ENCODE results near the gene CDH13.

- TF ChIP-seq CTCF (conservative IDR thresholded peaks at IDR 0.05 in 1 of 2, IDR thresholded peaks at IDR 0.05 in 1 of 2; ENCODE audit: low read depth in 1 of 2, low read length in 2 of 2) = no peak
- TF ChIP-seq EZH2 (IDR thresholded peaks at IDR 0.05; ENCODE audit: low read length, missing control alignments) = no peak
Measured at GRCh38 chr16:82612263-82612662, 14.5 kb upstream of the CDH13 start.

All from fibroblast of lung (primary cell).